GM12878 (cell line): ENCODE measurements around the gene PTK7. TPM values are rescaled to one million over a fixed set of nuclear protein-coding genes. Genes with fewer than 3 reads are reported as not detected.
A peak's percentile ranks its signal among the peaks of the same experiment; 100 is the strongest.

Experiments used
- ATAC-seq: fragments of 200-7000 bp; cut with Tn5 transposase; 3 replicates; pipeline ENCODE4 v1.9.1; 2020; ENCODE audit warnings: mild to moderate bottlenecking, moderate library complexity
- BruUV-seq: library from RNA; stranded (reverse); fragments of 400-500 nt; replicated peaks from 2 replicates; lab custom pipeline; 2021; lab: Mats Ljungman, UMichigan
- CTCF ChIA-PET: fragments of 300-600 bp; sonication (Branson Sonifier 250); formaldehyde crosslinking; extraction: SDS; loops from one replicate; lab custom pipeline; 2021; ENCODE audit warnings: inconsistent platforms; lab: Yijun Ruan, JAX
- POLR2A ChIA-PET: fragments of 350-600 bp; formaldehyde crosslinking; extraction: SDS; loops from one replicate; lab custom pipeline; 2021; ENCODE audit warnings: inconsistent platforms; lab: Charles Lee
- RAD21 ChIA-PET: fragments of 300-600 bp; sonication (Branson Sonifier 250); formaldehyde crosslinking; loops from one replicate; lab custom pipeline; 2023; ENCODE audit warnings: antibody characterized with exemption; ENCODE audit not compliant: unreplicated experiment; lab: Charles Lee
- SMC1A ChIA-PET: fragments of 300-600 bp; sonication (Branson Sonifier 250); formaldehyde crosslinking; loops from one replicate; lab custom pipeline; 2023; ENCODE audit not compliant: unreplicated experiment, uncharacterized antibody; lab: Charles Lee
- DNase-seq: peaks from one replicate; pipeline ENCODE4 v3.0.0-alpha.2; 2011; ENCODE audit warnings: low read depth, low spot score
- FAIRE-seq: peaks from 3 replicates; lab custom pipeline; 2011; peaks lifted over from hg19 to GRCh38; lab: Jason Lieb, UNC
- H2AFZ ChIP-seq: 2 replicates; pipeline ENCODE4 v1.6.0; 2011; ENCODE audit warnings: low read depth, low read length, control low read depth; ENCODE audit not compliant: control insufficient read depth
- H3K27ac ChIP-seq: 2 replicates; pipeline ENCODE4 v1.5.1; 2011; ENCODE audit warnings: control low read depth; ENCODE audit not compliant: control insufficient read depth, insufficient read depth
- H3K27me3 ChIP-seq, 2 experiments: replicated peaks in 1 of 2; 2 replicates each; pipeline versions ENCODE4 v1.6.0 to v1.6.1; 2011; ENCODE audit warnings: low read length in 1 of 2; ENCODE audit not compliant: control insufficient read depth in 2 of 2, insufficient read depth in 2 of 2
- H3K36me3 ChIP-seq, 2 experiments: 2 replicates each; pipeline ENCODE4 v1.5.1; 2011; ENCODE audit warnings: low read length in 1 of 2; ENCODE audit not compliant: control insufficient read depth in 2 of 2, insufficient read depth in 2 of 2
- H3K4me1 ChIP-seq: 2 replicates; pipeline ENCODE4 v1.6.1; 2011; ENCODE audit warnings: mild to moderate bottlenecking, low read length, moderate library complexity, mixed read lengths; ENCODE audit not compliant: control insufficient read depth, insufficient read depth
- H3K4me2 ChIP-seq: 2 replicates; pipeline ENCODE4 v1.6.0; 2011; ENCODE audit warnings: control low read depth; ENCODE audit not compliant: control insufficient read depth, insufficient read depth
- H3K4me3 ChIP-seq: fragments of 200-600 bp; sonication (generic); 2 replicates; pipeline ENCODE4 v1.5.1; 2016
- H3K79me2 ChIP-seq: 2 replicates; pipeline ENCODE4 v1.6.0; 2011; ENCODE audit warnings: low read length; ENCODE audit not compliant: control insufficient read depth, insufficient read depth
- H3K9ac ChIP-seq: 2 replicates; pipeline ENCODE4 v1.8.0; 2011; ENCODE audit warnings: low read length, control low read depth, mixed read lengths; ENCODE audit not compliant: control insufficient read depth, insufficient read depth
- H3K9me3 ChIP-seq: replicated peaks from 3 replicates; pipeline ENCODE4 v1.5.1; 2011; ENCODE audit warnings: mild to moderate bottlenecking, low read length; ENCODE audit not compliant: control insufficient read depth, insufficient read depth
- H4K20me1 ChIP-seq: 2 replicates; pipeline ENCODE4 v1.6.0; 2011; ENCODE audit not compliant: control insufficient read depth, insufficient read depth
- ATF7 ChIP-seq: fragments of 450-650 bp; IDR thresholded peaks from 2 replicates; pipeline ENCODE4 v1.6.1; 2016; ENCODE audit warnings: low read depth, mild to moderate bottlenecking
- E2F8 ChIP-seq: fragments of 450-650 bp; IDR thresholded peaks from 2 replicates; pipeline ENCODE4 v1.6.1; 2018; ENCODE audit warnings: mild to moderate bottlenecking, low read depth, moderate library complexity; ENCODE audit not compliant: partially characterized antibody
- LARP7 ChIP-seq: fragments of 450-650 bp; IDR thresholded peaks from 2 replicates; pipeline ENCODE4 v1.6.1; 2017; ENCODE audit warnings: mild to moderate bottlenecking
- SP1 ChIP-seq: IDR thresholded peaks from one replicate; pipeline ENCODE4 v1.6.1; 2011; ENCODE audit warnings: low read depth, low read length
- TARDBP ChIP-seq: IDR thresholded peaks from 2 replicates; pipeline ENCODE4 v1.6.1; 2016; ENCODE audit warnings: borderline replicate concordance
- TCF3 ChIP-seq: IDR thresholded peaks from 2 replicates; pipeline ENCODE4 v1.6.1; 2012; ENCODE audit warnings: low read depth, mild to moderate bottlenecking, low read length, borderline replicate concordance; ENCODE audit not compliant: insufficient read depth
- YBX1 ChIP-seq: fragments of 450-650 bp; IDR thresholded peaks from 2 replicates; pipeline ENCODE4 v1.6.1; 2016; ENCODE audit warnings: antibody characterized with exemption
- WGBS: methylation state at CpG from one replicate; pipeline ENCODE4 v1.1.6; 2016; ENCODE audit warnings: low lambda C conversion rate; ENCODE audit not compliant: insufficient replicate concordance, insufficient coverage; ENCODE audit errors: missing lambda C conversion rate; 5-methylcytosine and 5-hydroxymethylcytosine counted together
- in situ Hi-C: fragments of 300-500 bp; cut with MboI; formaldehyde crosslinking; loops from 9 replicates; pipeline ENCODE4 v1.14.3; 2018; ENCODE audit warnings: mixed read lengths
- intact Hi-C: fragments of 100-400 bp; cut with micrococcal nuclease; formaldehyde crosslinking; loops from one replicate; pipeline ENCODE4 v1.14.2; 2022; ENCODE audit not compliant: unreplicated experiment
- polyA plus RNA-seq, 11 experiments: library from polyadenylated mRNA; depleted of rRNA in 4 of 11; unstranded in 6 of 11; stranded (reverse) in 5 of 11; fragments of >200 nt; fragmentation: Nextera tagmentation in 4 of 11; fragmentation: Illumina TruSeq in 1 of 11; extraction: Ambion mirVana in 4 of 11; extraction: Trizol in 1 of 11; gene quantifications; 1 replicate in 1 of 11; 2 replicates in 10 of 11; pipeline versions ENCODE4 v1.2.1 to v1.2.3, GENCODE V29; 2011 to 2016; ENCODE audit warnings: inconsistent platforms in 2 of 11, missing spikeins in 2 of 11, low read depth in 1 of 11
- total RNA-seq, 4 experiments: library from RNA; depleted of rRNA in 3 of 4; stranded (reverse); fragments of >200 nt in 3 of 4; fragmentation: Illumina TruSeq in 1 of 4; extraction: Trizol in 1 of 4; gene quantifications; 2 replicates each; pipeline versions ENCODE4 v1.2.1 to v1.2.3, GENCODE V29; 2013 to 2021
- TF ChIP-seq, protein P1 (sequence below): IDR thresholded peaks from 2 replicates; pipeline ENCODE4 v1.6.1; 2012; ENCODE audit warnings: improper control_type of control experiment, low read depth, low read length; ENCODE audit not compliant: insufficient replicate concordance
- TF ChIP-seq, protein P2 (sequence below): fragments of 450-650 bp; IDR thresholded peaks from 2 replicates; pipeline ENCODE4 v1.6.1; 2016; ENCODE audit warnings: mild to moderate bottlenecking

PTK7 gene
- total and polyA plus RNA-seq, 10 of the 15 experiments (the other 5 are each of a cell fraction or from before 2014, with no cell fraction given): 0.18 to 14.4 (median 3.3) TPM; not detected in 1

- Histone ChIP-seq H3K27ac (peak overlapping the region; percentile 93), H3K9me3 (no peaks in the 10 kb centered on the region), H3K79me2 (peaks cover 36% of the 10 kb centered on the region), H3K4me2 (peak overlapping the region; percentile 86), H2AFZ (peak overlapping the region; percentile 89; the same call in 1 of the 2 replicates), H3K4me1 (peaks cover 14% of the 10 kb centered on the region)
- intact Hi-C loops (no loop called here), in situ Hi-C loops (no loop called here)
- ChIA-PET SMC1A (interaction anchor here (0.7 to 1.5 kb wide), 8 partner anchors 30 to 175 kb away, joined by 3 to 5 read pairs (median 3); partner anchors contain the start of genes KLHDC3, MEA1, PEX6 and RPL7L1), RAD21 (interaction anchor here (0.6 to 1.9 kb wide), 4 partner anchors 40 to 125 kb away, joined by 3 to 5 read pairs (median 4); partner anchors contain the start of genes CNPY3, KLHDC3 and MEA1)
- ATAC-seq (no peak), DNase-seq (no peak)
- 83% methylated on average over 17 of the region's 17 CpGs for WGBS
- TF ChIP-seq, protein P1, sequence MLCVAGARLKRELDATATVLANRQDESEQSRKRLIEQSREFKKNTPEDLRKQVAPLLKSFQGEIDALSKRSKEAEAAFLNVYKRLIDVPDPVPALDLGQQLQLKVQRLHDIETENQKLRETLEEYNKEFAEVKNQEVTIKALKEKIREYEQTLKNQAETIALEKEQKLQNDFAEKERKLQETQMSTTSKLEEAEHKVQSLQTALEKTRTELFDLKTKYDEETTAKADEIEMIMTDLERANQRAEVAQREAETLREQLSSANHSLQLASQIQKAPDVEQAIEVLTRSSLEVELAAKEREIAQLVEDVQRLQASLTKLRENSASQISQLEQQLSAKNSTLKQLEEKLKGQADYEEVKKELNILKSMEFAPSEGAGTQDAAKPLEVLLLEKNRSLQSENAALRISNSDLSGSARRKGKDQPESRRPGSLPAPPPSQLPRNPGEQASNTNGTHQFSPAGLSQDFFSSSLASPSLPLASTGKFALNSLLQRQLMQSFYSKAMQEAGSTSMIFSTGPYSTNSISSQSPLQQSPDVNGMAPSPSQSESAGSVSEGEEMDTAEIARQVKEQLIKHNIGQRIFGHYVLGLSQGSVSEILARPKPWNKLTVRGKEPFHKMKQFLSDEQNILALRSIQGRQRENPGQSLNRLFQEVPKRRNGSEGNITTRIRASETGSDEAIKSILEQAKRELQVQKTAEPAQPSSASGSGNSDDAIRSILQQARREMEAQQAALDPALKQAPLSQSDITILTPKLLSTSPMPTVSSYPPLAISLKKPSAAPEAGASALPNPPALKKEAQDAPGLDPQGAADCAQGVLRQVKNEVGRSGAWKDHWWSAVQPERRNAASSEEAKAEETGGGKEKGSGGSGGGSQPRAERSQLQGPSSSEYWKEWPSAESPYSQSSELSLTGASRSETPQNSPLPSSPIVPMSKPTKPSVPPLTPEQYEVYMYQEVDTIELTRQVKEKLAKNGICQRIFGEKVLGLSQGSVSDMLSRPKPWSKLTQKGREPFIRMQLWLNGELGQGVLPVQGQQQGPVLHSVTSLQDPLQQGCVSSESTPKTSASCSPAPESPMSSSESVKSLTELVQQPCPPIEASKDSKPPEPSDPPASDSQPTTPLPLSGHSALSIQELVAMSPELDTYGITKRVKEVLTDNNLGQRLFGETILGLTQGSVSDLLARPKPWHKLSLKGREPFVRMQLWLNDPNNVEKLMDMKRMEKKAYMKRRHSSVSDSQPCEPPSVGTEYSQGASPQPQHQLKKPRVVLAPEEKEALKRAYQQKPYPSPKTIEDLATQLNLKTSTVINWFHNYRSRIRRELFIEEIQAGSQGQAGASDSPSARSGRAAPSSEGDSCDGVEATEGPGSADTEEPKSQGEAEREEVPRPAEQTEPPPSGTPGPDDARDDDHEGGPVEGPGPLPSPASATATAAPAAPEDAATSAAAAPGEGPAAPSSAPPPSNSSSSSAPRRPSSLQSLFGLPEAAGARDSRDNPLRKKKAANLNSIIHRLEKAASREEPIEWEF: no peak
- TF ChIP-seq LARP7 (no peak), TARDBP (no peak), E2F8 (peak; percentile 2), TCF3 (no peak), SP1 (no peak), YBX1 (0 out of 2 replicates have a peak, but pooled peaks have one; percentile 26), ATF7 (0 out of 2 replicates have a peak, but pooled peaks have one; percentile 0)
- TF ChIP-seq, protein P2, sequence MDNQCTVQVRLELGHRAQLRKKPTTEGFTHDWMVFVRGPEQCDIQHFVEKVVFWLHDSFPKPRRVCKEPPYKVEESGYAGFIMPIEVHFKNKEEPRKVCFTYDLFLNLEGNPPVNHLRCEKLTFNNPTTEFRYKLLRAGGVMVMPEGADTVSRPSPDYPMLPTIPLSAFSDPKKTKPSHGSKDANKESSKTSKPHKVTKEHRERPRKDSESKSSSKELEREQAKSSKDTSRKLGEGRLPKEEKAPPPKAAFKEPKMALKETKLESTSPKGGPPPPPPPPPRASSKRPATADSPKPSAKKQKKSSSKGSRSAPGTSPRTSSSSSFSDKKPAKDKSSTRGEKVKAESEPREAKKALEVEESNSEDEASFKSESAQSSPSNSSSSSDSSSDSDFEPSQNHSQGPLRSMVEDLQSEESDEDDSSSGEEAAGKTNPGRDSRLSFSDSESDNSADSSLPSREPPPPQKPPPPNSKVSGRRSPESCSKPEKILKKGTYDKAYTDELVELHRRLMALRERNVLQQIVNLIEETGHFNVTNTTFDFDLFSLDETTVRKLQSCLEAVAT: peak; percentile 75
- TF ChIP-seq, all 136 proteins: peak for 4
- Histone ChIP-seq H3K4me3 (peak overlapping the region; percentile 91), H3K9ac (peak overlapping the region; percentile 98), H3K27me3 (no peaks in the 10 kb centered on the region), H4K20me1 (no peaks in the 10 kb centered on the region), H3K36me3 (peaks cover 4 to 17% of the 10 kb centered on the region in 2 experiments)
- FAIRE-seq: no peak
- POLR2A ChIA-PET: interaction anchor here (0.6 to 2.9 kb wide), 17 partner anchors 17 to 1167 kb away, joined by 3 to 22 read pairs (median 5); partner anchors contain the start of genes CNPY3, KLHDC3, MEA1 and PPP2R5D
- BruUV-seq: TSS peak; percentile 82
- CTCF ChIA-PET: interaction anchor here (0.5 to 1.7 kb wide), 9 partner anchors 15 to 126 kb away, joined by 3 to 5 read pairs (median 3); no protein-coding TSS in a partner anchor
Observed at GRCh38 chr6:43054206-43054943, 21.7 kb upstream of the PTK7 start.
